ENCODE measurements around the gene CDC42BPG. TPM values are rescaled to one million over a fixed set of nuclear protein-coding genes. Genes with fewer than 3 reads are reported as not detected.

The CDC42BPG gene
- total RNA-seq, 1 donor from 2014 or later, result 0.16 TPM

- no peak for DNase-seq
Measured at GRCh38 chr11:64864473-64865285, 20.2 kb upstream of the CDC42BPG start.

GRCh38 chr11:64864135-64864472 is 19.7 kb upstream of the CDC42BPG start:
- no peak for DNase-seq

- DNase-seq, result no peak
Measured at GRCh38 chr11:64863391-64864060, 19.1 kb upstream of the CDC42BPG start.

GRCh38 chr11:64862987-64863390 is 18.5 kb upstream of the CDC42BPG start:
- no peak for DNase-seq

GRCh38 chr11:64861227-64861975 is 16.9 kb upstream of the CDC42BPG start:
- DNase-seq, result no peak

GRCh38 chr11:64859542-64860414 is 15.3 kb upstream of the CDC42BPG start:
- no peak for DNase-seq

GRCh38 chr11:64858467-64859263 is 14.2 kb upstream of the CDC42BPG start:
- DNase-seq, result no peak

- no peak for DNase-seq
Measured at GRCh38 chr11:64857485-64857884, 13.0 kb upstream of the CDC42BPG start.

GRCh38 chr11:64856382-64857227 is 12.2 kb upstream of the CDC42BPG start:
- DNase-seq, result no peak

- DNase-seq, result no peak
Measured at GRCh38 chr11:64855596-64856304, 11.3 kb upstream of the CDC42BPG start.

GRCh38 chr11:64854534-64855502 is 10.4 kb upstream of the CDC42BPG start:
- no peak for DNase-seq

- no peak for DNase-seq
Measured at GRCh38 chr11:64854157-64854533, 9.7 kb upstream of the CDC42BPG start.

GRCh38 chr11:64853709-64854108 is 9.3 kb upstream of the CDC42BPG start:
- DNase-seq, result no peak

GRCh38 chr11:64852804-64853509 is 8.5 kb upstream of the CDC42BPG start:
- DNase-seq, result no peak

GRCh38 chr11:64851831-64852351 is 7.4 kb upstream of the CDC42BPG start:
- no peak for DNase-seq

GRCh38 chr11:64850979-64851567 is 6.6 kb upstream of the CDC42BPG start:
- DNase-seq, result no peak

Data from occipital lobe (tissue), 2 donors.